GM21360 (cell line): ENCODE results near the gene VWF.
"Not testable (repeated sequence)": the region's sequence is repeated elsewhere in the genome, so short reads cannot be mapped to it uniquely, and the experiment has no call there.

Source experiments
- ATAC-seq: cut with Tn5 transposase; IDR thresholded peaks from one replicate; pipeline ENCODE4 v1.9.1; 2021; ENCODE audit warnings: mild to moderate bottlenecking, moderate library complexity; ENCODE audit not compliant: unreplicated experiment

VWF gene

GRCh38 chr12:6146509-6146908, 22.0 kb upstream of the VWF start:
- ATAC-seq, result no peak

- no peak for ATAC-seq
Observed at GRCh38 chr12:6145564-6145963, 21.1 kb upstream of the VWF start.

- no peak for ATAC-seq
Observed at GRCh38 chr12:6143303-6143675, 18.8 kb upstream of the VWF start.

GRCh38 chr12:6142368-6143302, 18.2 kb upstream of the VWF start:
- ATAC-seq, result not testable (repeated sequence)

GRCh38 chr12:6141731-6142367, 17.4 kb upstream of the VWF start:
- ATAC-seq, result not testable (repeated sequence)

- ATAC-seq, result no peak
Observed at GRCh38 chr12:6140651-6141447, 16.4 kb upstream of the VWF start.

GRCh38 chr12:6135071-6135470, 10.6 kb upstream of the VWF start:
- ATAC-seq, result no peak

- ATAC-seq, result no peak
Observed at GRCh38 chr12:6133642-6134041, 9.2 kb upstream of the VWF start.

- no peak for ATAC-seq
Observed at GRCh38 chr12:6132496-6132895, 8.0 kb upstream of the VWF start.

- no peak for ATAC-seq
Observed at GRCh38 chr12:6125310-6125608, 789 bp upstream of the VWF start.

GRCh38 chr12:6123258-6123657, 1.2 kb downstream of the VWF start:
- ATAC-seq, result no peak

GRCh38 chr12:6122201-6122600, 2.3 kb downstream of the VWF start:
- no peak for ATAC-seq

GRCh38 chr12:6120796-6121473, 3.5 kb downstream of the VWF start:
- ATAC-seq, result no peak

GRCh38 chr12:6118891-6119568, 5.4 kb downstream of the VWF start:
- ATAC-seq, result no peak

- ATAC-seq, result no peak
Observed at GRCh38 chr12:6116471-6117021, 7.9 kb downstream of the VWF start.

- no peak for ATAC-seq
Observed at GRCh38 chr12:6115389-6115788, 9.1 kb downstream of the VWF start.

- ATAC-seq, result no peak
Observed at GRCh38 chr12:6114476-6114870, 10.0 kb downstream of the VWF start.

- ATAC-seq, result no peak
Observed at GRCh38 chr12:6113691-6114475, 10.6 kb downstream of the VWF start.

GRCh38 chr12:6112004-6112403, 12.5 kb downstream of the VWF start:
- ATAC-seq, result no peak

- ATAC-seq, result no peak
Observed at GRCh38 chr12:6110006-6110405, 14.5 kb downstream of the VWF start.
